Measurements from ENCODE around the gene RAPGEF4.

Gene RAPGEF4

DNA sequence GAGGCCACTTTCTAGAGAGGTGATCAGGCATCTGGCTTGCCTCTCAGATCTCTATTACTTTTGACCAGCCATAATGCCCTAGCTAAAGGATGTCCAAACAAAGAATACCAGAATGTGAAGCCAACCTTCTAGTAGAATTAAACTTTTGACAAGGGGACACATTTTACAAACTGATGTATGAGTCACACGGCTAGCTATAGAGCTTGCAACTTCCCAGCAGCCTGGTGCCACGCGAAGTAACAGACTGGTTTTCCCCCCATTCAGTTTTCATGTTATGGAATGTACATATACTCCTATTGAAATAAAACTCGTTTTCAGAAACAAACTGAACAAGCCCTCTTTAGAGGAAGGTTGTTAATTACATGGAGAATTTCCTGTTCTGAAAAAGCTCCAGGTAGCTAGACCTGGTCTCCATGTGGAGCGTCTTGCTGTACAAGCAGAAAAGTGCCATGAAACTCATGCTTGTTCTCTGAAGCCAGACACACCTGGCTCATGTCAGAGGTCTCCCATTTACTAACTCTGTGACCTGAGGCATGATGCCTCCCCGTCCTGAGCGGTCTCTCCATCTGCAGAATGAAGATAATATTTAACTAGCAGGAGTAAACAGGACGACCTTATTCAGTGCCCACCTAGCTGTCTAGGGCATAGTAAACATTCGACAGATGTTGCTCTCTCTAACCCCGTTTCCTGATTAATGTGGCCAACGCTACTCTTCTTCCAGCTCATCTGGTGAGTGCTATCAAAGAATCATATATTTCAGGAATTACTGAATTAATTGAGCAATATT, 258.5 kb downstream of the RAPGEF4 start:
- TF ChIP-seq, protein P1, sequence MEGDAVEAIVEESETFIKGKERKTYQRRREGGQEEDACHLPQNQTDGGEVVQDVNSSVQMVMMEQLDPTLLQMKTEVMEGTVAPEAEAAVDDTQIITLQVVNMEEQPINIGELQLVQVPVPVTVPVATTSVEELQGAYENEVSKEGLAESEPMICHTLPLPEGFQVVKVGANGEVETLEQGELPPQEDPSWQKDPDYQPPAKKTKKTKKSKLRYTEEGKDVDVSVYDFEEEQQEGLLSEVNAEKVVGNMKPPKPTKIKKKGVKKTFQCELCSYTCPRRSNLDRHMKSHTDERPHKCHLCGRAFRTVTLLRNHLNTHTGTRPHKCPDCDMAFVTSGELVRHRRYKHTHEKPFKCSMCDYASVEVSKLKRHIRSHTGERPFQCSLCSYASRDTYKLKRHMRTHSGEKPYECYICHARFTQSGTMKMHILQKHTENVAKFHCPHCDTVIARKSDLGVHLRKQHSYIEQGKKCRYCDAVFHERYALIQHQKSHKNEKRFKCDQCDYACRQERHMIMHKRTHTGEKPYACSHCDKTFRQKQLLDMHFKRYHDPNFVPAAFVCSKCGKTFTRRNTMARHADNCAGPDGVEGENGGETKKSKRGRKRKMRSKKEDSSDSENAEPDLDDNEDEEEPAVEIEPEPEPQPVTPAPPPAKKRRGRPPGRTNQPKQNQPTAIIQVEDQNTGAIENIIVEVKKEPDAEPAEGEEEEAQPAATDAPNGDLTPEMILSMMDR (IDR thresholded peaks at IDR 0.05; ENCODE audit: control insufficient read depth, extremely low read depth, insufficient read depth) = no peak
- no peak for DNase-seq (ENCODE audit: low read depth)
- H3K4me3 ChIP-seq (ENCODE audit: low read depth, low read length) = no peak overlapping the region

DNA sequence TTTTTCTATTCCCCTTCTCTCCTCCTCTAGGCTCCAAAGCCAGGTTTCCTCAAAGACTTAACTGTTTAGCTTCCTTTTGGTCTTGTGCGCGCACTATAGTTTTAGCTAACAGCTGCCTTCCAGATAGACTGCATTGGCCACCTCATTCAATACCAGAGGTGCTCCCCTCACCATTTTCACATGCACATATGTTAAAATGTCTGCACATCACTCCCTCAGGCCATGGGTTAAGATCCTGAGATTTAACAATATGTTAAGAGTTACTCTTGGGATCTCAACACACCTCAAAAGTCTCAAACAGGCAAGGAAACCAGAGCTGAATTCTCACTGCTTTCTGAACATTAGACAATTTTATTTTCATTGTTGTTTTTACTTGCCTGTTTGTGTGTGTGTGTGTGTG, 259.2 kb downstream of the RAPGEF4 start:
- no peak for DNase-seq (ENCODE audit: low read depth)
- TF ChIP-seq, protein P1 (IDR thresholded peaks at IDR 0.05; ENCODE audit: control insufficient read depth, extremely low read depth, insufficient read depth) = no peak
- H3K4me3 ChIP-seq (ENCODE audit: low read depth, low read length) = no peak overlapping the region

DNA sequence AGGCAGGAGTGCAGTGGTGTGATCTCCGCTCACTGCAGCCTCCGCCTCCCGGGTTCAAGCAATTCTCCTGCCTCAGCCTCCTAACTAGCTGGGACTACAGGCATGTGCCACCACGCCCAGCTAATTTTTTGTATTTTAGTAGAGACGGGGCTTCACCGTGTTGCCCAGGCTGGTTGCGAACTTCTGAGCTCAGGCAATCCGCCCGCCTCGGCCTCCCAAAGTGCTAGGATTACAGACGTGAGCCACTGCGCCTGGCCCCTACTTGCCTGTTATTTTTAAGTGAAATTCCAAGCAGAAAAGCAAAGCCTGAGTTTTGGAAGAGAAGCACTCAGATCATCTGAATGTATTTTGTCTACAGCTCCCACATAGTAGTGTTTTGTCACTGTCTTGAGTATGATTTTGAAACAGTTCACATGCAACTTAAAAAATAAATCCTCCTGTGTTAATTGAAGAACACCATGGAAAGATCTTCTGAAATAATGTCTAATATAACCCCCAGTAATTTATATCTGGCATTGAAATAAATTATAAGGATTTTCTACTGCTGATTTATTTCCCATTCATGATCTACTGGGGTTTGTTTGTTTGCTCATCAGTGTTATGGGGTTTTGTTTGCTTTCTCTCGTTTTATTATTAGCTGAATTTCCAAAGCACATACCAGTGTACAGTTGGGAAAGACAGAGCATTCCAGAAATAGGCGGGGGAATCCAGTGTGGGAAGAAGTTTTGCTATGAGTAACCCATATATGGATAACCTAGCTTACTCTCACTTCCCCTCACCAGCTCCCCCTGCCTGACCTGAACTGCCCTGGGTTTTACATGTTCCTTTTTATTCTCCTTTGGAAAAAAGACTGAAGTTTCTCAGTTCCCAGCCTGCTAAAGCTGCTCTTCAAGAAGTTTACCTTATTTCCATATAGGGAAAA, 259.9 kb downstream of the RAPGEF4 start:
- no peak overlapping the region for H3K4me3 ChIP-seq (ENCODE audit: low read depth, low read length)
- DNase-seq (ENCODE audit: low read depth) = peak; percentile 79
- TF ChIP-seq, protein P1 (IDR thresholded peaks at IDR 0.05; ENCODE audit: control insufficient read depth, extremely low read depth, insufficient read depth) = peak; percentile 16; the same call in 1 of the 2 replicates

DNA sequence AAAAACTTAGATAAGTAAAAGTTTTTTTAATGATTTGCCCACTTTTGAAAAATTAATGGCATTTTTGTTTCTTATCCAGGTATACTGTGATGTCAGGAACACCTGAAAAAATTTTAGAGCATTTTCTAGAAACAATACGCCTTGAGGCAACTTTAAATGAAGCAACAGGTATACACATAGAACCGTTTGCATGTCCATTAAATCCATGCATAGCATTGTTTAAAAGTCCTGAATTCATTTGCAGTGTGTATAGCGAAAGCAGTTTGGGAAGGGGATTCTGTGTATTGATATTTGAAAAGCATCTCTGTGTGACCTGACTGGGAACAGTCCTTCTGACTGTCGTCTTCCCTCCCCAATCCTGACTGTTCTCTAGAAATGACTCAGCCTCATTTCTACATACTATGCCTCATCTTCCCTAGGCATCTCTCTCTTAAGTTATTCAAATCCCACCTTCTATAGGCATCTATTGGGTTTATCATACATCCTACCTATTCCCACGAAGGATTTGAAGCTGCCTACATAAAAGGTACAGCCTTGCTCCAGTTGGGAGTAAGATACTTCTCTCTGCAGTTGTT, 260.8 kb downstream of the RAPGEF4 start:
- TF ChIP-seq, protein P1 (IDR thresholded peaks at IDR 0.05; ENCODE audit: control insufficient read depth, extremely low read depth, insufficient read depth) = no peak
- no peak for DNase-seq (ENCODE audit: low read depth)
- no peak overlapping the region for H3K4me3 ChIP-seq (ENCODE audit: low read depth, low read length)

DNA sequence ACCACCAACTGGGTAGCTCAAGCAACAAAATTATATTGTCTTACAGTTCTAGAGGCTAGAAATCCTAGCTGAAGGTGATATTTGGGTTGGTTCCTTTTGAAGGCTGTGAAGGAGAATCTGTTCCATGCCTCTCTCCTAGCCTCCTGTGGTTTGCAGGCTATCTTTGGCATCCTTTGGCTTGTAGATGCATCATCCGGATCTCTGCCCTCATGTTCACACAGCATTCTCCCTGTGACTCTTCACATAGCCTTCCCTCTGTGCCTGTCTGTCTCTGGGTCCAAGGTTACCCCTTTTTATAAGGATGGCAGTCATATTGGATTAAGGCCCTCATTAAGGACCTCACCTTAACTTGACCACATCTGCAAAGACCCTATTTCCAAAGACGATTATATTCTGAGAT, 261.4 kb downstream of the RAPGEF4 start:
- TF ChIP-seq, protein P1 (IDR thresholded peaks at IDR 0.05; ENCODE audit: control insufficient read depth, extremely low read depth, insufficient read depth) = no peak
- DNase-seq (ENCODE audit: low read depth) = no peak
- H3K4me3 ChIP-seq (ENCODE audit: low read depth, low read length) = no peak overlapping the region

DNA sequence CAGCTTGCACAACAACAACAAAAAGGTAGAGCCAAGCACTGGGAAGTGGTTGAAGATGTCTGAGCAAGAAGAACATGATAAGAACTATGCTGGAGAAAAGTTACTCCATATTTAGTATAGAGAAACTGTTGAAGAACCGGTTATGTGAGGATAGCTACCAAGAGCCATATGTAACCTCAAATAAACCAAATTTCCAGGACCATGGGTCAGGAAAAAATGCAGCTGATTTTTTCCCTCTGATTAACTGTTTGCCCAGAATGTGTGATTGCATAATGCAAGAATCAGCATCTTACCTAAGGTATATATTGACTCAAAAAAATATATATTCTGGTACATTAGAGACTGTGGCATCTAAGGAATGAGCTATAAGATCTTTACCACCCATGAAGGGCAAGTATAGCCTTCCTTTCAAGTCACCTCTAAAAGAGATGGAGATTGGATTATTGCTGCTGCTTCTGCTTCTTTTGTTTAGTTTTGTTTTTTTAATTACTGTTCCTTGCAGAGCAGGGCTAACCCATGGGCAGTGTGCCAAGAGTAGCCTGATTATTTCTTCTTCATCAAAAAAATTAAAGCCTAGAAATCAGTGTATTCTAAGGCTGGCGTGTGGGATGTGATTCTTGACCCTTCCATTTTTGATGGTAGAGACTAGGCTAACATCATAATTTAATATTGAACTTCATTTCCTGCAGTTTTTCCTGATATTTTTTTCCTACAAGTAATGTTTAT, 263.1 kb downstream of the RAPGEF4 start:
- no peak overlapping the region for H3K4me3 ChIP-seq (ENCODE audit: low read depth, low read length)
- no peak for DNase-seq (ENCODE audit: low read depth)
- TF ChIP-seq, protein P1 (IDR thresholded peaks at IDR 0.05; ENCODE audit: control insufficient read depth, extremely low read depth, insufficient read depth) = no peak
